Cerebellar nuclear complex (tissue), 1 donor: ENCODE measurements around the gene SLC6A13.
A peak's percentile ranks its signal among the peaks of the same experiment; 100 is the strongest.

Experiments
- DNase-seq, 2 experiments: peaks; one replicate each; lab custom pipeline; 2025; lab: John Stamatoyannopoulos, UW

SLC6A13 gene

DNA sequence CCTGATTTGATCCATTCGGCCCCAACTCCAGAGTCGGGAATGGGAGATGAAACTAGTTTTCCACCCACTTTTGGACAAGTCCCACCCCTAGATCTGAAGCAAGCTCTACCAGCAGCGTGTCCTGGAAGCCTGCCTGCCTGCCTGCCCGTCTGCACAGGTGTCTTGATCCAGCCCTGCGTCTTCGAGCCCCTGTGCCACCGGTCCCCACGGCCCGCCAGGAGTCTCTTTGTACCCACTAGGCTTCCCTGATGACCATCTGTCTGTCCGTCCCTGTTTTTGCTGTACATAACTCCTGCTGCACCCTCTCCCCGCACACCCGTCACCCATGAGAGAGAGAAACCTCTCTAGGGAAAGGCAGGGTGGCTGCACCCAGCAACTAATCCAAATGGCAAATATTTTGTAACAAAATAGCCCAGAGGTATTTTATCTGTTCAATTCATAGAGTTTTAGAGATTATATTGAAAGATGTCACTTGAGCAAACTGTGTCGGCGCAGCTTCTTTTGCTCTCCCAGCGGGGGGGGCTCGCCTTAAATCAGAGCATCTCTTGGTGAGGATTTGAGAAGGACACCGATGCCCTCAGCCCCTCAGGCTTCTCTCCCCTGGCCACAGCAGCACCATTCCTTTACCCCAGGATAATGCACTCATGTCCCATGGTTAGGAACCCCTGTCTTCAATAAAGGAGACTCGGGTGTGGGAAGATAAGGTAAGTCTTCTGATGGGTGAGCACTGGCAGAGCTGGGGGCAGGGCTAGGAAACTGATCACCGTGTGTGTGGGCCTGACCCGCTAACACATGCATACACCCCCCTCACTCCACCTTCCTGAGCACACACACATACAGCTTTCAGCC, 84.4 kb downstream of the SLC6A13 start:
- no peak for DNase-seq

DNA sequence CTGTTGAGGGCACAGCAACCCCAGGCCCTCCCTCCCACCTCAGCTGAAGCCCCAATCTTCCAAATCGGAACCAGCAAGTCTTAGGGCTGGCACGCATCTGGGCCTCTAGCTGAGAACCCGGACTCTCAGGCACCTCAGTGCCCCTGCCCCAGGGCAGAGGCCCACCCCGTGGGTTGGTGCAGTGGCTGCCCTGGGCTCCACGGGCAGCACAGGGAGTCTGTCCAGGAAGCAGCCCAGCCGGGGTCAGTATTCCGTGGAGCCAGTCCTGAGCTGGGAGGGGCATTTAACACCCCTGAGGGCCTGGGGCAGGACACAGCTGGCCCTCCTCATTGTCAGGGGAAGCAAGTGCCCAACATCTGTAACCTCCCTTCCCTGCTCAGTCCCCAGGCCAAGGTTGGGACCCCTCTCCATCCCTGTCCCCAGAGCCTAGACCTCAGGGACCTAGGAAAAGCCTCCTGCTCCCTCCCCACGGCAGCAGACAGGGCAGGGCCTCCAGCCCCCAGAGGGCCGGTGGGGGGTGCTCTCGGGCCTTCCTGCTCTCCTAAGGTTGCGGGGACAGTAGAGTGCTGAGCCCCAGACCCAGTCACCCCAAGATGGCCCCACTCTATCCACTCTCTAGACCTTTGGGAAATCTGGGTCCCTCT, 85.2 kb downstream of the SLC6A13 start:
- DNase-seq, result no peak

DNA sequence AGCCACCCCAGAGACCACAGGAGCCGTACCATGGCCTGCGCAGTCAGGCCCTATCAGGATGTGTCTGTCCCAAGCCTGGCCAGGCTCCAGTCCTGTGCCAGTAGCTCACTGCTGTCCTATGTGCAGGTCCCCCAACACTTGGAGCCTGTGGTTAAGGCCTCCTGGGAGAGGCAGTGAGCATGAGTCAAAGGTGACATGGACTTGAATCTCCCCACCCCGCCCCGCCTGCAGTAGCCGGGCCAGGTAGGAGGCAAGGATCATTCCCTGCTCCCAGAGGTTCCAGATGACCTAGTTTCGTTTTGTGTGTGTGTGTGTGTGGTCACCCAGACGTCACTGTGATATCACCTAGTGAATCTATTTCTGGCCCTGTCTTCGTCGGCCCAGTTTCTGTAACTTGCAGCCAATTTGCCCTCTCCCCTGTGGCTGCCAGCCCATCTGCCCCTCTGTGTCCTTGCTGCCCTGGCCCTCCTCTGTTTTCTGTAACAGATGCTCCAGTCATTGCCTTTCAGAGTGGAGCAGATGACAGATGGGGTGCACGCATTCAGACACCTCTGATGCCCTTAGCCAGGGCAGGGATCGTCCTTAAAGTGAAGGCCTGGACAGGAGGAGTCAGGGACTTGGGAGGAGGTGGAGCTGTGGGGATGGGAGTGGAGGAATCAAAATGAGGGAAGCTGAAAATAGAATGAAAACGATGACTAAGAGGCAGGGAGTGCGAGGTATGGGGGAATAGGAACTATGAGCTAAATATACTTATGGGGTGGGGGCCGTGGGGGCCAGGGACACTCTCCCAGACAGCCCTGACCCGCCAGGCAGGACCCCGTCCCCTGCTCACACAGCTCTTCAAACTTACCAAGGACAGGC, 86.1 kb downstream of the SLC6A13 start:
- DNase-seq, result peak; percentile 34 to 43

GRCh38 chr12:175759-176158, 86.9 kb downstream of the SLC6A13 start:
- DNase-seq, result no peak

- DNase-seq, result no peak
Observed at GRCh38 chr12:175250-175649, 87.4 kb downstream of the SLC6A13 start.

- no peak for DNase-seq
Observed at GRCh38 chr12:174596-174995, 88.0 kb downstream of the SLC6A13 start.

- DNase-seq, result no peak
Observed at GRCh38 chr12:174124-174523, 88.5 kb downstream of the SLC6A13 start.

- DNase-seq, result no peak
Observed at GRCh38 chr12:172732-173161, 89.9 kb downstream of the SLC6A13 start.

GRCh38 chr12:171743-172676, 90.6 kb downstream of the SLC6A13 start:
- no peak for DNase-seq

GRCh38 chr12:171276-171675, 91.4 kb downstream of the SLC6A13 start:
- DNase-seq, result no peak
